Transverse colon (tissue), 4 donors: ENCODE results near the gene BAZ1A. TPM values are rescaled to one million over a fixed set of nuclear protein-coding genes. Genes with fewer than 3 reads are reported as not detected.

ENCODE experiments used
- DNase-seq: peaks from one replicate; pipeline ENCODE4 v3.0.0-alpha.2; 2019
- H3K27ac ChIP-seq, 4 donors: fragments of 200-600 bp; sonication (generic); 2 replicates each; pipeline ENCODE4 v1.5.1; 2016 to 2018; ENCODE audit warnings: inconsistent platforms in 4 of 4
- H3K27me3 ChIP-seq: fragments of 200-600 bp; sonication (generic); 2 replicates; pipeline ENCODE4 v1.5.1; 2017; ENCODE audit warnings: inconsistent platforms
- H3K36me3 ChIP-seq, 4 donors: fragments of 200-600 bp; sonication (generic); 2 replicates each; pipeline ENCODE4 v1.5.1; 2017 to 2019; ENCODE audit warnings: inconsistent platforms in 4 of 4
- H3K4me1 ChIP-seq, 4 donors: fragments of 200-600 bp; sonication (generic); 2 replicates each; pipeline ENCODE4 v1.5.1; 2017 to 2020; ENCODE audit warnings: inconsistent platforms in 4 of 4
- H3K4me3 ChIP-seq, 4 donors: fragments of 200-600 bp; sonication (generic); 1 replicate in 1 of 4; 2 replicates in 3 of 4; pipeline versions ENCODE4 v1.5.1 to v1.6.1; 2017 to 2019; ENCODE audit warnings: inconsistent platforms in 4 of 4
- H3K9me3 ChIP-seq, 2 donors: fragments of 200-600 bp; sonication (generic); 2 replicates each; pipeline ENCODE4 v1.5.1; 2017 to 2019; ENCODE audit warnings: inconsistent platforms in 2 of 2
- CTCF ChIP-seq, 5 experiments: fragments of 200-600 bp in 3 of 5; fragments of 450-650 bp in 2 of 5; sonication (generic) in 3 of 5; IDR thresholded peaks; 1 replicate in 2 of 5; 2 replicates in 3 of 5; pipeline ENCODE4 v1.5.1; 2016 to 2017; ENCODE audit warnings: antibody characterized with exemption in 5 of 5, inconsistent platforms in 3 of 5, mild to moderate bottlenecking in 2 of 5, moderate library complexity in 1 of 5
- EP300 ChIP-seq: sonication (generic); formaldehyde crosslinking; IDR thresholded peaks from one replicate; pipeline ENCODE4 v1.6.1; 2017; ENCODE audit warnings: antibody characterized with exemption, low read depth
- POLR2A ChIP-seq: fragments of 450-650 bp; IDR thresholded peaks from one replicate; pipeline ENCODE4 v1.6.1; 2016; ENCODE audit warnings: antibody characterized with exemption, mild to moderate bottlenecking, moderate library complexity
- POLR2AphosphoS5 ChIP-seq, 3 donors: sonication (generic); formaldehyde crosslinking; IDR thresholded peaks; one replicate each; pipeline ENCODE4 v1.6.1; 2016; ENCODE audit warnings: antibody characterized with exemption in 3 of 3
- WGBS, 2 donors: methylation state at CpG; one replicate each; pipeline ENCODE4 v1.1.5; 2018; ENCODE audit warnings: low coverage in 1 of 2; 5-methylcytosine and 5-hydroxymethylcytosine counted together
- in situ Hi-C, 4 donors: fragments of 200-750 bp; cut with MboI; loops; one replicate each; pipeline versions ENCODE4 v1.15.0 to v1.15.1; 2017; ENCODE audit warnings: low sequenced_read_pairs in 3 of 4, low pct_ligation_motif_present in 1 of 4, low pct_unique_long_range_greater_than_20kb in 1 of 4
- intact Hi-C: fragments of 100-400 bp; cut with DNase I; formaldehyde crosslinking; loops from one replicate; pipeline ENCODE4 v1.15.1; 2023; ENCODE audit warnings: low total_unique reads
- total RNA-seq, 4 donors: library from RNA; depleted of rRNA; stranded (reverse); fragments of >200 nt; gene quantifications; one replicate each; pipeline ENCODE4 v1.1.0, GENCODE V29; 2016

The BAZ1A gene
- total RNA-seq, 4 donors from 2014 or later: 25.8 to 48.1 (median 41.0) TPM

- intact Hi-C loops (no loop called here), in situ Hi-C loops (no loop called here)
- TF ChIP-seq CTCF (IDR thresholded peaks at IDR 0.05): no peak
- no peak for TF ChIP-seq EP300
- TF ChIP-seq POLR2A: no peak
- TF ChIP-seq POLR2AphosphoS5 (IDR thresholded peaks at IDR 0.05): no peak
- Histone ChIP-seq H3K27me3 (no peaks in the 10 kb centered on the region), H3K36me3 (no peaks in the 10 kb centered on the region), H3K27ac (no peak overlapping the region), H3K9me3 (no peaks in the 10 kb centered on the region), H3K4me1 (no peaks in the 10 kb centered on the region), H3K4me3 (no peak overlapping the region)
- 78 to 84% methylated on average over 8 of the region's 8 CpGs for WGBS, 2 donors
- DNase-seq: no peak
Observed at GRCh38 chr14:34912966-34913365, 37.8 kb upstream of the BAZ1A start.

DNA sequence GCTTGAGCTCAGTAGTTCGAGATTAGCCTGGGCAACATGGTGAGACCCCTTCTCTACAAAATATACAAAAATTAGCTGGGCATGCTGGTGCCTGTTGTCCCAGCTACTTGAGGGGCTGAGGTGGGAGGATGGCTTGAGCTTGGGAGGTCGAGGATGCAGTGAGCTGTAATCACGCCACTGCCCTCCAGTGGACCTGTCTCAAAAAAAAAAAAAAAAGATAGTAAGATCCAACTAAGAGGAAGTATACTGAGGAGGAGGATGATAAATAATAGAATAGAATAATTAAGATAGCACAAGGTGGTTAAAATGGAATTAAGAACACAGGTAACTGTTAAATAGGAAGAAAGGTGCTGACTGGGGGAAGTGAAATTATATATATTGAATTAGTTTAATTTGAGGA lies 37.0 kb upstream of the BAZ1A start:
- no peaks in the 10 kb centered on the region for H3K9me3 ChIP-seq
- in situ Hi-C loops (no loop called here), intact Hi-C loops (no loop called here)
- H3K36me3 ChIP-seq: no peaks in the 10 kb centered on the region
- WGBS, 2 donors: 73 to 80% methylated on average over 1 to 3 of the region's 3 CpGs
- no peak overlapping the region for H3K27ac ChIP-seq
- DNase-seq: no peak
- H3K4me1 ChIP-seq: no peaks in the 10 kb centered on the region
- no peaks in the 10 kb centered on the region for H3K27me3 ChIP-seq
- no peak for TF ChIP-seq POLR2A
- TF ChIP-seq CTCF (IDR thresholded peaks at IDR 0.05): no peak
- TF ChIP-seq EP300: no peak
- TF ChIP-seq POLR2AphosphoS5 (IDR thresholded peaks at IDR 0.05): no peak
- H3K4me3 ChIP-seq: no peak overlapping the region

DNA sequence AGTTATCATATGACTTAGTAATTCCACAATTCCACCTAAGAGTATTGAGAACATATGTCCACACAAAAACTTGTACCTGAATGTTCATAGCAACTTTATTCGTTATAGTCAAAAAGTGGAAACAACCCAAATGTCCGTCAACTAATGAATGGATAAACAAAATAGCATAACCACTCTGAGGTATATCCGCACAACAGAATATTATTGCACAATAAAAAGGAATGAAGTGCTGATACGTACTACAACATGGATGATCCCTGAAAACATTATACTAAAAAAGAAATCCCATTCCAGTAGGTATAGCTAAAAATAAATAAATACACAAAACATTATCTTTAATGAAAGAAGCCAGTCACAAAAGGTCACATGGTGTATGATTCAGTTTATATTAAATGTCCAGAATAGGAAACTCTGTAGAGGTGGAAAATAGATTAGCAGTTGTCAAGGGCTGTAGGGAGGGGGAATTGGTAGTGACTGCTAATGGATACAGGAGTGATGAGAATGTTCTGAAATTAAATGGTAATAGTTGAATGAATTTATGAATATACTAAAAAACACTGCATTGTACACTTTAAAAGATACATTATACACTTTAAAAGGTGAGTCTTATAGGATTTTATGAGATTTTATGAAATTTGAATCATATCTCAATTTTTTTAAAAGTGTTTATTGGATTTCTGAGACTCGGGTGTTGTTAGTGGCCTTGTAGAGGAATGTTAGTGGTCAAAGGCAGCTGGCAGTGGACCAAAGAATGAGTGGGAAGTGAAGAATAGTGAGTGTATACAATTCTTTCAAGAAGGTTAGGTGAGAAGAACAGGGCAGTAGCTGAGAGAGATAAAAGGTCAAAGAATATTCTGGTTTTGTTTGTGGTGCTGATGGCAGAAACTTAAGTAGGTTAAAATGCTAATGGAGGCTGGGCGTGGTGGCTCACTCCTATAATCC lies 36.3 kb upstream of the BAZ1A start:
- Histone ChIP-seq H3K9me3 (no peaks in the 10 kb centered on the region), H3K36me3 (no peaks in the 10 kb centered on the region), H3K27me3 (no peaks in the 10 kb centered on the region), H3K4me1 (no peaks in the 10 kb centered on the region), H3K27ac (no peak overlapping the region), H3K4me3 (no peak overlapping the region)
- TF ChIP-seq CTCF (IDR thresholded peaks at IDR 0.05) (no peak), POLR2A (no peak)
- WGBS, 2 donors: 84 to 95% methylated on average over 5 to 6 of the region's 6 CpGs
- DNase-seq: no peak
- intact Hi-C loops (no loop called here), in situ Hi-C loops (no loop called here)

GRCh38 chr14:34906287-34906686 lies 31.1 kb upstream of the BAZ1A start:
- in situ Hi-C loops (no loop called here), intact Hi-C loops (no loop called here)
- Histone ChIP-seq H3K27me3 (no peaks in the 10 kb centered on the region), H3K36me3 (no peaks in the 10 kb centered on the region), H3K9me3 (no peaks in the 10 kb centered on the region), H3K4me3 (no peak overlapping the region), H3K4me1 (no peaks in the 10 kb centered on the region), H3K27ac (no peak overlapping the region)
- TF ChIP-seq CTCF (IDR thresholded peaks at IDR 0.05) (no peak), EP300 (no peak), POLR2AphosphoS5 (IDR thresholded peaks at IDR 0.05) (no peak), POLR2A (no peak)
- 47 to 77% methylated on average over 4 of the region's 4 CpGs for WGBS, 2 donors
- no peak for DNase-seq
